ENCODE results near the gene C1orf141.
"Not testable (repeated sequence)": the region's sequence is repeated elsewhere in the genome, so short reads cannot be mapped to it uniquely, and the experiment has no call there.

C1orf141 gene

DNA sequence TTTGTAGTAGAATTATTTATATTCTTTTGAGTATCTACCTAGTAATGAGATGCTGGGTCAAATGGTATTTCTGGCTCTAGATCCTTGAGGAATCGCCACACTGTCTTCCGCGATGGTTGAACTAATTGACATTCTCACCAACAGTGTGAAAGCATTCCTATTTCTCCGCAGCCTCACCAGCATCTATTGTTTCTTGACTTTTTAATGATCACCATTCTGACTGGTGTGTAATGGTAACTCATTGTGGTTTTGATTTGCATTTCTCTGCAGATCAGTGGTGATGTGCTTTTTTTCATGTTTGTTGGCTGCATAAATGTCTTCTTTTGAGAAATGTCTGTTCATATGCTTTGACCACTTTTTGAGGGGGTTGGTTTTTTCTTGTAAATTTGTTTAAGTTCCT is 16.2 kb upstream of the C1orf141 start:
- peaks cover 8% of the 10 kb centered on the region for H3K4me1 Mint-ChIP-seq (ENCODE audit: low read depth)
- peaks cover 5% of the 10 kb centered on the region for H3K27me3 Mint-ChIP-seq
- intact Hi-C loops (cut with micrococcal nuclease), result no loop called here
- no peak overlapping the region for H3K4me3 Mint-ChIP-seq
- H3K27ac Mint-ChIP-seq, result no peak overlapping the region
- H3K9me3 Mint-ChIP-seq, result no peaks in the 10 kb centered on the region
- H3K36me3 Mint-ChIP-seq (ENCODE audit: low read depth), result no peaks in the 10 kb centered on the region

DNA sequence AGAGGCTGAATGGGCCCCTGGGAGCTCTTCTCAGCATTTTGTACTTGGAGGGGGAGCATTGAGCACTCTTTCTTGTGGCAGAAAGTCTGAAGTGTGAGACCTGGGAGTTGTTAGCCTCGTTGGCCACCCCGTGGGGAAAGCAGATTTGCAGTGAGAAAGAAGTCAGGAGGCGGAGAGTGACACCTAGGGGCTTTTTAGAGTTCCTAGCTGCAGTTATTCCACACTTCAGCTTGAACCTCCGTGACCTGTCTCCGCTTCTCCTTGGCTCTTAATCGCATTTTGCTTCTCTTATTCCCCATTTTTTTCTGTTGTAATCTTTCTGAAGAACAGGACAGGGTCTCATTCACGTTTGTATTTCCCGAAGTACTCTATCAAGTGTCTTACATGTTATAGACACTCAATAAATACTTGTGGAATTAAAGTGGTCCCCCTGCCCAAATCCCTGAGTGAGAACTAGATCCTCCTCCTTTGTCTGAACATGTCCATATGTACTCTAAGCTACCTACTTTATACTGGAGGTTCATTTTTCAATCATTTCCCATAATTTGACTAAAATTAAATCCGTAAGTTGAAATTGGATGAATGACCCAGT is 14.5 kb upstream of the C1orf141 start:
- no peaks in the 10 kb centered on the region for H3K36me3 Mint-ChIP-seq (ENCODE audit: low read depth)
- no peak overlapping the region for H3K27ac Mint-ChIP-seq
- H3K27me3 Mint-ChIP-seq, result peaks cover 5% of the 10 kb centered on the region
- H3K4me1 Mint-ChIP-seq (ENCODE audit: low read depth), result peaks cover 8% of the 10 kb centered on the region
- H3K9me3 Mint-ChIP-seq, result no peaks in the 10 kb centered on the region
- no peak overlapping the region for H3K4me3 Mint-ChIP-seq
- intact Hi-C loops (cut with micrococcal nuclease), result loop anchor here (1.0 to 10.0 kb wide), 3 partner anchors 94 to 382 kb away; partner anchors contain the start of gene SLC35D1

DNA sequence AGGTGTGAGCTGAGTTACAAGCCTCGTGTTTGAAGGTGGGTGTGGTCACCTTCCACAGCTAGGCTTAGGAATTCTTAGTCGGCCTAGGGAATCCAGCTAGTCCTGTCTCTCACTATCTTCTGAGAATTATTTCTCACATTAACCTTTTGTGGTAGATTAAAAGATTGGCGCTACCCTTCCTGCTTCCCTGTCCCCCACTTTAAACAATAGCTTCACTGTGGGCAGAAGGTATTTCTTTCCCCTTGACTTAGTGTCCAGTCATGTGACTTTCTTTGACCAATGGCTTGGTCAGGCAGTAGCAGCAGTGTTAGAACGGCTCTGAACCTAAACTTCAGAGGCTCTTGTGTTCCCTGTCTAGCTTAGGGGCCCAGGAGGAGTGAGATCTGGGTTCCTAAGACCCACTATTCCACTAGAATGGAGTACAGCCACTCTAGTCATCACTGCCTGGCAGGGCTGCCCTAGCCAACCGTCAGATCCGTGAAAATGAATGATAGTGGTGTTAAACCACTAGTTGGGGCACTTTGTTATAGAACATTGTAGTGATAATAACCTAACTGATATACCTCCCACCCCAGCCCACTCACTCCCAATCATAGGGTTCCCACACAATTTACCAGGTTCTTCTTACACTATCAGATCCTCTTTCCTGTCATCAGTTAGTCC is 13.9 kb upstream of the C1orf141 start:
- Mint-ChIP-seq H3K4me1 (ENCODE audit: low read depth) (peaks cover 8% of the 10 kb centered on the region), H3K9me3 (no peaks in the 10 kb centered on the region), H3K36me3 (ENCODE audit: low read depth) (no peaks in the 10 kb centered on the region), H3K27me3 (peaks cover 5% of the 10 kb centered on the region), H3K4me3 (no peak overlapping the region), H3K27ac (no peak overlapping the region)
- intact Hi-C loops (cut with micrococcal nuclease), result loop anchor here (1.0 to 10.0 kb wide), 3 partner anchors 94 to 381 kb away; partner anchors contain the start of gene SLC35D1

DNA sequence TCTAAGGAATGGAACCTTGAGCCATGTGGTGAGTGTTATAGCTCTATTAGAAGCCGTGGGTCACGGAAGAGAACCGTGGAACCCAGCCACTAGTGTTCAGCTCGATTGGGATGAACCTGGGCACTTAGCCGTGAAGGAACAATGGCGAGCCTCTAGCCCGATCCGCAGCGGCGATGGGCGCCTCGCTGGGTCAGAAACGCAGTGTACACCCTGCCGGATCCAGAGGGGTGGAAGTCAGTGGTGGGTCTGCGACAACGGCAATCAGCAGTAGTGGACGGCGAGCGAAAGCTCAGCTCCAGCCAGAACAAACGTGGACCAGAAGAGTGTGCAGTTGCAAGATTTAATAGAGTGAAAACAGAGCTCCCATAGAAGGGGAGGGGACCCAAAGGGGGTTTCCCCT is 13.2 kb upstream of the C1orf141 start:
- H3K36me3 Mint-ChIP-seq (ENCODE audit: low read depth); H3K4me1 Mint-ChIP-seq (ENCODE audit: low read depth); H3K9me3 Mint-ChIP-seq; H3K27ac Mint-ChIP-seq; H3K4me3 Mint-ChIP-seq; H3K27me3 Mint-ChIP-seq: not testable (repeated sequence)
- intact Hi-C loops (cut with micrococcal nuclease), result loop anchor here (5.0 to 10.0 kb wide), 2 partner anchors 93 to 381 kb away; partner anchors contain the start of gene SLC35D1

DNA sequence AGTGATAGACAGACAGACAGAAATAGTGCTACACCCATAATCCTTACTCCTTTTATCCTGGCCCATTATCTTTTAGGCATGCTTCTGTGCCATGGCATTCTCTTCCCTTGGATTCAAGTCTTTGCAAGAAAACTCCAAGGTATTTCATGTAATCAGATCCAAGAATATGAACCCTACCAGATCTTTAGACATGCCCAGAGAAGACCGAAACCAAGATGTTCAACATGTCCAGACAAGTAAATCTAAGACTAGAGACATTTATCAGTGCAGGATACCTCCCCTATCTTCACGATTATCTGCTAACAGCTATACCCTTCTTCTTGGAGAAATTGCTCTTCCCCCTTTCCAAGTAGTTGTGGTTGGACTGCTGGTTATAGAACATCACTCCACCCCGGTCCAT is 11.8 kb upstream of the C1orf141 start:
- Mint-ChIP-seq H3K36me3 (ENCODE audit: low read depth) (no peaks in the 10 kb centered on the region), H3K4me3 (no peak overlapping the region), H3K27ac (no peak overlapping the region), H3K9me3 (no peaks in the 10 kb centered on the region), H3K27me3 (peaks cover 5% of the 10 kb centered on the region), H3K4me1 (ENCODE audit: low read depth) (peaks cover 8% of the 10 kb centered on the region)
- intact Hi-C loops (cut with micrococcal nuclease), result loop anchor here (5.0 to 10.0 kb wide), 2 partner anchors 92 to 379 kb away; partner anchors contain the start of gene SLC35D1

DNA sequence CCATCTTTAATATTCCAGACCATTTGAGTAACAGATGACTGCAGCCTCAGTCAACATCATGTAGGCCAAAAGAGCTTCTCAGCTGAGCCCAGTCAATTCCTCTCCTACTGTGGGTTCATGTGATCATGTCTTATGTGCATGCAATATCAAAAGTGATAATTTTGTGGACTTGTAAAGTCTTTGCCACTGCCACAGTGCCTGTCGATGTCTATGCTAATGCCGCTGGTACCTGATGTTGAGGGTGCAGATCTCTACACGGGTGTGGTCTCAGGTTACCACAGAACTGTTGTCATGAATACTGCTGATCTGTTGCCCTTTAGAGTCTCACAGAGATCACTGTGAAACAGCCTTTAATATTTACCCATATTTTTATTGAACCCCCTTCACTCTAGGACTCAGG is 11.3 kb upstream of the C1orf141 start:
- peaks cover 5% of the 10 kb centered on the region for H3K27me3 Mint-ChIP-seq
- no peak overlapping the region for H3K27ac Mint-ChIP-seq
- intact Hi-C loops (cut with micrococcal nuclease), result loop anchor here (5.0 to 10.0 kb wide), 2 partner anchors 91 to 379 kb away; partner anchors contain the start of gene SLC35D1
- H3K4me1 Mint-ChIP-seq (ENCODE audit: low read depth), result peaks cover 8% of the 10 kb centered on the region
- H3K36me3 Mint-ChIP-seq (ENCODE audit: low read depth), result no peaks in the 10 kb centered on the region
- no peaks in the 10 kb centered on the region for H3K9me3 Mint-ChIP-seq
- H3K4me3 Mint-ChIP-seq, result no peak overlapping the region

DNA sequence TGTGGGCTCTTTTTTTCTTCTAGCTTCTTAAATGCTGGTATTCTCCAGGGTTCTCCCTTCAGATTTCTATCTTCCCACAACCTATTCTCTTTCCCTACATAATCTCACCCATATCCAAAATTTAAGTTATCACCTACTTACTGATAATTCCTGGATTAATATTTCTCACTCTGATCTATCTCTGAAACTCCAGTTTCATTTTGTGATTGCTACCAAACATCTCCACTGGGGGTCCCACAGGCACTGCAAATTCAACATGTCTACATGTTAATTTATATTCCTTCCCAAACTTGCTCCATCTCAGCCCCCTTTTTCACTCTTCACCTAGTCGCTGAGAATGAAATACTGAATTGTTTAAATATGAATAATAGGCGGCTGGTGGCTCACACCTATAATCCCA is 9.9 kb upstream of the C1orf141 start:
- Mint-ChIP-seq H3K27me3 (peaks cover 3% of the 10 kb centered on the region), H3K27ac (no peak overlapping the region), H3K9me3 (no peaks in the 10 kb centered on the region), H3K36me3 (ENCODE audit: low read depth) (no peaks in the 10 kb centered on the region), H3K4me3 (no peak overlapping the region), H3K4me1 (ENCODE audit: low read depth) (peaks cover 8% of the 10 kb centered on the region)
- intact Hi-C loops (cut with micrococcal nuclease), result loop anchor here (5.0 to 10.0 kb wide), 2 partner anchors 90 to 377 kb away; partner anchors contain the start of gene SLC35D1

DNA sequence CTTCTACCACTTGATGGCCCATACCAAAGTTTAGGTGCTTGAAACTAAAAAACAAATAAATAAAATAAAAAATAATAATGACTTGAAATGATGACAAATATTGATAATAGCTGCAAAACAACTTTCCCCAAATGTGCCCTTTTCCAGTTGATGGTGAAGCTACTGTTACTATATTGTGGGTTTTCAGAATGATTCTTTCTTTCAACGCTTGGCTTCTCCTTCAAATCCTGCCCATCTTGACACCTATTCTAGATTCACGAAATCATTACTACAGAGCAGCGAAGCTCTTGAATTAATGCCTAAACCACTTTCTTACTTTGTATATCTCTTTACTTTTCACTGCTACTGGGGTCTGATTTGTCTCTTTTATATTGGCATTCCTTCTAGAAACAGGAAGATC is 9.2 kb upstream of the C1orf141 start:
- peaks cover 2% of the 10 kb centered on the region for H3K4me1 Mint-ChIP-seq (ENCODE audit: low read depth)
- no peaks in the 10 kb centered on the region for H3K9me3 Mint-ChIP-seq
- H3K27me3 Mint-ChIP-seq, result no peaks in the 10 kb centered on the region
- H3K27ac Mint-ChIP-seq, result no peak overlapping the region
- intact Hi-C loops (cut with micrococcal nuclease), result loop anchor here (10.0 kb wide), 1 partner anchor 89 kb away; the partner anchor contains the start of gene SLC35D1
- H3K4me3 Mint-ChIP-seq, result no peak overlapping the region
- no peaks in the 10 kb centered on the region for H3K36me3 Mint-ChIP-seq (ENCODE audit: low read depth)

DNA sequence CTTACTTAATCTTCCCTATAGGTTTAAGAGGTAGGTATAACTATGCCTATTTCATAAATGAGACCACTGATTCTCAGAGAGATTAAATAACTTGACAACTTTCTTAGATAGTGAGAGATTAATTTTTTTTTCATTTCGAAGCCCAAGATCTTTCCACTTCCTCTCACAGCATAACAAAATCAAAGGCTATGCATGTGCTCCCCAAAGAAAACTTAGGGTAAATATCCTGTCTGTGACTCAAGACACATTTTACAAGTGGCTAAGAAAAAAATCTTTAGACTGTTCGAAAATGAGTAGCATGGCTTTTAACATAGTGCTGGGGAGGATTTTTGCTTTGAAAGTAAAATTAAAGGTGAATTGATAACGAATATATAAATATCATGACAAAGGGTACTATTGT is 8.2 kb upstream of the C1orf141 start:
- H3K4me3 Mint-ChIP-seq, result no peak overlapping the region
- H3K4me1 Mint-ChIP-seq (ENCODE audit: low read depth), result no peaks in the 10 kb centered on the region
- no peaks in the 10 kb centered on the region for H3K9me3 Mint-ChIP-seq
- intact Hi-C loops (cut with micrococcal nuclease), result loop anchor here (10.0 kb wide), 1 partner anchor 88 kb away; the partner anchor contains the start of gene SLC35D1
- no peaks in the 10 kb centered on the region for H3K27me3 Mint-ChIP-seq
- H3K36me3 Mint-ChIP-seq (ENCODE audit: low read depth), result no peaks in the 10 kb centered on the region
- H3K27ac Mint-ChIP-seq, result no peak overlapping the region

DNA sequence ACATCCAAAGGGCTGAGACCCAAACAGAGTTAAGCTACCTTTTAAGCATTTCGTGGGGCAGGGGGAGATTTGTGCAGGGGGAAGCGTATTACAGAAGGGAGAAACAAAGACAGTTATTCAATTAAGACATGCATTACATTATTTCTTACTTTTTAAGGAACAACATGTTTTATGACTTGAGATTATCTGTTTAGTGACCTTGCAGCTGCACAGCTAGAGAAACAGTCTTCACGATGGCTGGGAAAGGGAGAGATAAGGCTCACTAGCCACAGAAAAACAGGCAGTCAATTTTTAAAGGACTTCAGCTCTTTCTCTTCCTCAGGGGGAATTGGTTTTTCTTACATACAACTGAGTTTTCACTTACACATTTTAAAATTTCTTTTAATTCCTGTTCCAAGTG is 7.1 kb upstream of the C1orf141 start:
- H3K36me3 Mint-ChIP-seq (ENCODE audit: low read depth); H3K4me3 Mint-ChIP-seq; H3K27me3 Mint-ChIP-seq; H3K4me1 Mint-ChIP-seq (ENCODE audit: low read depth); H3K27ac Mint-ChIP-seq; H3K9me3 Mint-ChIP-seq: not testable (repeated sequence)
- intact Hi-C loops (cut with micrococcal nuclease), result loop anchor here (10.0 kb wide), 1 partner anchor 87 kb away; the partner anchor contains the start of gene SLC35D1

DNA sequence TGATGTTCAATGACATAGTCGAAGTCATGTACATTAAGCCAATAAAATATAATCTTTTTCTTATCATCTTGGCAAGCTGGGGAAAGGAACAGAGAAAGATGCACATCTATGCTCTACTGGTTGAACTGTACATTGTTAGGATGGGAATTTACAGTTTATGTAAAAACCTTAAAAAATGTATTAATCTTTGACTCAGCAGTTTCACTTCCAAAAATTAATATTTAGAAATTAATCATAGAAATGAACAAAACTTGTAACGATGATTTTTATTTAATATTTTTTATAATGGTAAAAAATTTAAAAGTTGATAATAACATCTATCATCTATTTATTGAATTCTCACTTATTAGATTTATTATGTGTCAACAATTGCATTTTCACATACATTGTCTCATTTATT is 5.7 kb upstream of the C1orf141 start:
- Mint-ChIP-seq H3K4me3 (no peak overlapping the region), H3K27ac (no peak overlapping the region), H3K9me3 (no peaks in the 10 kb centered on the region), H3K4me1 (ENCODE audit: low read depth) (no peaks in the 10 kb centered on the region), H3K36me3 (ENCODE audit: low read depth) (no peaks in the 10 kb centered on the region), H3K27me3 (no peaks in the 10 kb centered on the region)
- intact Hi-C loops (cut with micrococcal nuclease), result loop anchor here (10.0 kb wide), 1 partner anchor 86 kb away; the partner anchor contains the start of gene SLC35D1

DNA sequence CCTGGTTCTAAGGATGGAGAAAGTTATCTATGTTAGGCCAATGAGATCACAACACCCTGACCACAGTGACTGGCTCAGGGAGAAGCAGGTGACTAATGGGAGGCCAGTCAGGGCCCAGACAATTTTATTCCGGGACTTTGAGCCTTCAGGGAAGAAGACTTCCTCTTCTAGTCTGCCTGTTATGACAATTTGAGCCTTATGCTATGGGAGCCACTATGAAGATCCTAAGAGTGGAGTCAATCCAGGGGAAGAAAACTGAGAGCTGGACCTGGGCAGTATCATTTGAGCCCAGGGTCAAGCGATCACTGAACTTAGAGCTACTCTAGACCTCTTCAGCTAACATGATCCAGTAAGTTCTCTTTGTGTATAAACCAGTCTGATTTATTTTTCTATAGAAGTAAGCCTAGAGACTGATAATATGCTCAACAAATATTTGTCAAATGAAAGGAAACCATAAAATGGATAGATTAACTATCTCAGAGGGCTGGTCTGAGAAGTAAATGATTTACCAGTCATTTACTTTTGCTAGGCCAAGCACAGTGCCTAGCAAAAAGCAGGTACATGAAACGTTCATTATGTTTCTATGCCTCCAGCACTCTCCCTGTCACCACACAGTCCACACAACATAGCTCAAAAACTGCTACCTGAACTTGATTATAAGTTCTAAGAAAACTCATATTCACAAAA is 4.2 kb upstream of the C1orf141 start:
- H3K4me1 Mint-ChIP-seq (ENCODE audit: low read depth), result peaks cover 6% of the 10 kb centered on the region
- peaks cover 4% of the 10 kb centered on the region for H3K27me3 Mint-ChIP-seq
- intact Hi-C loops (cut with micrococcal nuclease), result no loop called here
- H3K36me3 Mint-ChIP-seq (ENCODE audit: low read depth), result no peaks in the 10 kb centered on the region
- H3K9me3 Mint-ChIP-seq, result no peaks in the 10 kb centered on the region
- H3K4me3 Mint-ChIP-seq, result no peak overlapping the region
- no peak overlapping the region for H3K27ac Mint-ChIP-seq

DNA sequence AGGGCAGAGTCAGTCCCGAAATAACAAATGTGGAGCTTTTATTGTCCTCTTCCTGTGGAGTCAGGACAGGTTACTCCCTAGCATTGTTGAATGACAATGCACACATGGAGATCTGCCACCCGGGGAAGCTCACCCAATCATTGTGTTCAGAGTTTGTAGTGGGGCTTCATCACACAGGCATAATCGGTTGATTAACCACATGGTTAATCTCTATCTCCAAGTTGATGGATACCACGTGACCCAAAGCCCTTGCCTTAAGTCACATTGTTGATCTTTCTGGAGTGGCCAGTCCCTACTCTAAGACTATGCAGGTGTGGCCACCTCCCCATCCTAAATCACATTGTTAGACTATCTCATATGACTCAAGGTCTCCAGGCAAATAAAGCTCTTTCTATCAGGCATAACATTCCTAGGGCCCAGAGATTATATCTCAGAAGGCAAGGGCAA is 2.6 kb upstream of the C1orf141 start:
- peaks cover 6% of the 10 kb centered on the region for H3K4me1 Mint-ChIP-seq (ENCODE audit: low read depth)
- H3K36me3 Mint-ChIP-seq (ENCODE audit: low read depth), result no peaks in the 10 kb centered on the region
- H3K9me3 Mint-ChIP-seq, result no peaks in the 10 kb centered on the region
- no peak overlapping the region for H3K27ac Mint-ChIP-seq
- intact Hi-C loops (cut with micrococcal nuclease), result no loop called here
- H3K4me3 Mint-ChIP-seq, result no peak overlapping the region
- peaks cover 4% of the 10 kb centered on the region for H3K27me3 Mint-ChIP-seq

DNA sequence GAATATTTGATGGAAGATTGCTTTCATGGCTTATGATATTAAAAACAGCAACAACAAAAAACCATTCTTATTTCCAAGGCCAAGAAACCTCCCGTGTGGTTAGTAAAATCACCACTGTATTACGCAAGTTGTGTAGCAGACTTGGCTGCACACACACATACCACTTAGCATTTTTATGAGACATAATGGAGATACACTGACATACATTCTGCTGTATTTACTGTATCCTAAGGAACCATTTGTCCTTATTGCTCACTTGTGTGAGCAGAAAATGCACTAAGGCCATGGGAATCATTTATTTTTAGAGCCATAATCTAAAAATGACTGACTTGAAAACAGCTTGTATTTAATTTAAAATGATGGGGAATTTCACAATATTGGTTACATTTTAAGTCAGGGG is 584 bp upstream of the C1orf141 start:
- Mint-ChIP-seq H3K9me3 (no peaks in the 10 kb centered on the region), H3K27ac (no peak overlapping the region), H3K27me3 (peaks cover 4% of the 10 kb centered on the region), H3K4me1 (ENCODE audit: low read depth) (peaks cover 6% of the 10 kb centered on the region), H3K4me3 (no peak overlapping the region), H3K36me3 (ENCODE audit: low read depth) (no peaks in the 10 kb centered on the region)
- intact Hi-C loops (cut with micrococcal nuclease), result no loop called here
